Trophoblast cell (in vitro differentiated cells and primary cell): ENCODE results near the gene NLGN2. TPM values are rescaled to one million over a fixed set of nuclear protein-coding genes. Genes with fewer than 3 reads are reported as not detected.
"Not testable (repeated sequence)": the region's sequence is repeated elsewhere in the genome, so short reads cannot be mapped to it uniquely, and the experiment has no call there.

Source experiments
- DNase-seq, 2 donors: peaks; one replicate each; pipeline ENCODE4 v3.0.0-alpha.2; 2016
- H2AFZ ChIP-seq: 2 replicates; pipeline ENCODE4 v1.6.1; 2013; ENCODE audit warnings: low read length, moderate library complexity, mild to moderate bottlenecking; ENCODE audit not compliant: insufficient read depth, poor library complexity
- H2AK5ac ChIP-seq: 2 replicates; pipeline ENCODE4 v1.6.1; 2013; ENCODE audit warnings: mild to moderate bottlenecking, low read length
- H2BK120ac ChIP-seq: 2 replicates; pipeline ENCODE4 v1.6.1; 2013; ENCODE audit warnings: low read length, mild to moderate bottlenecking, moderate library complexity; ENCODE audit not compliant: insufficient read depth, poor library complexity
- H2BK12ac ChIP-seq: 2 replicates; pipeline ENCODE4 v1.6.1; 2013; ENCODE audit warnings: mild to moderate bottlenecking, low read length, moderate library complexity
- H2BK5ac ChIP-seq: 2 replicates; pipeline ENCODE4 v1.6.1; 2013; ENCODE audit warnings: low read length, low read depth, moderate library complexity, mild to moderate bottlenecking; ENCODE audit not compliant: poor library complexity
- H3K14ac ChIP-seq: 2 replicates; pipeline ENCODE4 v1.6.1; 2013; ENCODE audit warnings: mild to moderate bottlenecking, low read length
- H3K18ac ChIP-seq: 2 replicates; pipeline ENCODE4 v1.6.1; 2013; ENCODE audit warnings: mild to moderate bottlenecking, low read length
- H3K23ac ChIP-seq: 2 replicates; pipeline ENCODE4 v1.6.1; 2013; ENCODE audit warnings: low read length
- H3K27ac ChIP-seq: 2 replicates; pipeline ENCODE4 v1.5.1; 2013; ENCODE audit warnings: low read depth, mild to moderate bottlenecking, inconsistent platforms, low read length, moderate library complexity
- H3K27me3 ChIP-seq: 2 replicates; pipeline ENCODE4 v1.6.1; 2013; ENCODE audit warnings: inconsistent platforms, mild to moderate bottlenecking, low read length, moderate library complexity; ENCODE audit not compliant: insufficient read depth
- H3K36me3 ChIP-seq, 2 experiments: 1 replicate in 1 of 2; 2 replicates in 1 of 2; pipeline ENCODE4 v1.6.1; 2013; ENCODE audit warnings: low read length in 2 of 2, mild to moderate bottlenecking in 2 of 2, moderate library complexity in 1 of 2; ENCODE audit not compliant: insufficient read depth in 2 of 2, control insufficient read depth in 1 of 2
- H3K4ac ChIP-seq: 2 replicates; pipeline ENCODE4 v1.6.1; 2013; ENCODE audit warnings: low read depth, mild to moderate bottlenecking, low read length, moderate library complexity
- H3K4me1 ChIP-seq, 2 experiments: 1 replicate in 1 of 2; 2 replicates in 1 of 2; pipeline ENCODE4 v1.6.1; 2013; ENCODE audit warnings: low read length in 2 of 2, mild to moderate bottlenecking in 2 of 2, moderate library complexity in 1 of 2; ENCODE audit not compliant: insufficient read depth in 2 of 2, control insufficient read depth in 1 of 2
- H3K4me2 ChIP-seq: 2 replicates; pipeline ENCODE4 v1.6.1; 2013; ENCODE audit warnings: inconsistent platforms, mild to moderate bottlenecking, low read length, moderate library complexity
- H3K4me3 ChIP-seq: 2 replicates; pipeline ENCODE4 v1.5.1; 2013; ENCODE audit warnings: mild to moderate bottlenecking, low read depth, low read length, inconsistent platforms
- H3K79me1 ChIP-seq: one replicate; pipeline ENCODE4 v1.6.1; 2013; ENCODE audit warnings: low read length
- H3K79me2 ChIP-seq: 2 replicates; pipeline ENCODE4 v1.6.1; 2013; ENCODE audit warnings: low read length, mild to moderate bottlenecking; ENCODE audit not compliant: control insufficient read depth, insufficient read depth, poor library complexity
- H3K9ac ChIP-seq: 2 replicates; pipeline ENCODE4 v1.6.1; 2013; ENCODE audit warnings: mild to moderate bottlenecking, low read length
- H3K9me3 ChIP-seq: 2 replicates; pipeline ENCODE4 v1.6.1; 2013; ENCODE audit warnings: low read depth, mild to moderate bottlenecking, control low read depth, inconsistent platforms, low read length; ENCODE audit not compliant: insufficient read depth
- H4K12ac ChIP-seq: 2 replicates; pipeline ENCODE4 v1.6.1; 2013; ENCODE audit warnings: low read depth, mild to moderate bottlenecking, low read length, moderate library complexity
- H4K8ac ChIP-seq: 2 replicates; pipeline ENCODE4 v1.6.1; 2013; ENCODE audit warnings: low read depth, mild to moderate bottlenecking, low read length, moderate library complexity
- H4K91ac ChIP-seq: one replicate; pipeline ENCODE4 v1.6.1; 2013; ENCODE audit warnings: low read depth, mild to moderate bottlenecking, low read length, moderate library complexity
- WGBS: extraction: QIAGEN DNeasy Blood & Tissue Kit; methylation state at CpG from one replicate; pipeline ENCODE4 v1.1.7; 2013; ENCODE audit warnings: missing lambda C conversion rate; ENCODE audit not compliant: insufficient read length, insufficient coverage; ENCODE audit errors: extremely low coverage; 5-methylcytosine and 5-hydroxymethylcytosine counted together
- polyA plus RNA-seq: library from polyadenylated mRNA; stranded (reverse); fragments of 200-250 nt; gene quantifications from 2 replicates; pipeline ENCODE4 v1.2.3, GENCODE V29; 2013

Gene NLGN2
- polyA plus RNA-seq, result 25.8 and 25.9 TPM in 2 replicates

GRCh38 chr17:7407485-7408251 lies at the start of gene NLGN2:
Gene NLGN2, plus strand, starts transcription at chr17:7407845. Its CDS starts 411 bp downstream, at chr17:7408256.
- H3K18ac ChIP-seq, result no peak within 1 kb of the TSS
- H3K23ac ChIP-seq, result no peak within 1 kb of the TSS
- H2AK5ac ChIP-seq, result no peak within 1 kb of the TSS
- no peak within 1 kb of the TSS for H4K8ac ChIP-seq
- H3K27ac ChIP-seq, result no peak within 1 kb of the TSS
- H3K27me3 ChIP-seq, result no peaks in the 10 kb centered on the region
- H2BK12ac ChIP-seq, result no peak within 1 kb of the TSS
- no peak within 1 kb of the TSS for H2AFZ ChIP-seq
- H3K4me2 ChIP-seq, result no peak within 1 kb of the TSS
- H3K4me3 ChIP-seq, result no peak within 1 kb of the TSS
- no peak within 1 kb of the TSS for H2BK5ac ChIP-seq
- no peak within 1 kb of the TSS for H4K91ac ChIP-seq
- no peak within 1 kb of the TSS for H4K12ac ChIP-seq
- no peak within 1 kb of the TSS for H2BK120ac ChIP-seq
- peaks cover 3% of the 10 kb centered on the region for H3K79me2 ChIP-seq
- H3K36me3 ChIP-seq, result peaks cover 17 to 18% of the 10 kb centered on the region in 2 experiments
- no peak within 1 kb of the TSS for H3K4ac ChIP-seq
- peak in 1 of 2 donors; percentile 15 for DNase-seq
- no CpG with 5 or more reads among the region's 12 CpGs for WGBS
- no peaks in the 10 kb centered on the region for H3K9me3 ChIP-seq
- peaks cover 4 to 12% of the 10 kb centered on the region in 2 experiments for H3K4me1 ChIP-seq
- H3K14ac ChIP-seq, result no peak within 1 kb of the TSS
- peaks cover 15% of the 10 kb centered on the region for H3K79me1 ChIP-seq
- no peak within 1 kb of the TSS for H3K9ac ChIP-seq

GRCh38 chr17:7361906-7362305 lies 45.7 kb upstream of the NLGN2 start:
- WGBS, result no CpG with 5 or more reads among the region's 3 CpGs

GRCh38 chr17:7363311-7363710 lies 44.3 kb upstream of the NLGN2 start:
- no peak overlapping the region for H3K4ac ChIP-seq
- no peak overlapping the region for H3K4me2 ChIP-seq
- H3K36me3 ChIP-seq, result no peaks in the 10 kb centered on the region
- no peaks in the 10 kb centered on the region for H3K9me3 ChIP-seq
- H4K91ac ChIP-seq, result no peak overlapping the region
- DNase-seq, result peak; percentile 88 to 97
- no peaks in the 10 kb centered on the region for H3K27me3 ChIP-seq
- H2BK120ac ChIP-seq, result no peak overlapping the region
- no peak overlapping the region for H2BK5ac ChIP-seq
- no peaks in the 10 kb centered on the region for H3K79me2 ChIP-seq
- no CpG with 5 or more reads among the region's 6 CpGs for WGBS
- no peak overlapping the region for H3K23ac ChIP-seq
- H3K4me3 ChIP-seq, result no peak overlapping the region
- H3K14ac ChIP-seq, result no peak overlapping the region
- H4K8ac ChIP-seq, result no peak overlapping the region
- H4K12ac ChIP-seq, result no peak overlapping the region
- H3K79me1 ChIP-seq, result no peaks in the 10 kb centered on the region
- H3K18ac ChIP-seq, result no peak overlapping the region
- H3K27ac ChIP-seq, result no peak overlapping the region
- H3K4me1 ChIP-seq, result no peaks in the 10 kb centered on the region
- no peak overlapping the region for H2AK5ac ChIP-seq
- H2BK12ac ChIP-seq, result no peak overlapping the region
- H3K9ac ChIP-seq, result no peak overlapping the region
- H2AFZ ChIP-seq, result no peak overlapping the region

More at GRCh38 chr17:7361906-7362305, 45.7 kb upstream of the NLGN2 start:
- Histone ChIP-seq H2BK12ac (no peak overlapping the region), H3K4me2 (no peak overlapping the region), H3K18ac (no peak overlapping the region), H2AFZ (no peak overlapping the region), H3K79me1 (no peaks in the 10 kb centered on the region), H2AK5ac (no peak overlapping the region), H3K4me1 (no peaks in the 10 kb centered on the region), H3K14ac (no peak overlapping the region), H2BK5ac (no peak overlapping the region), H4K8ac (no peak overlapping the region), H3K4ac (no peak overlapping the region), H3K36me3 (no peaks in the 10 kb centered on the region), H3K27ac (no peak overlapping the region), H3K9ac (no peak overlapping the region), H2BK120ac (no peak overlapping the region), H3K4me3 (no peak overlapping the region), H3K27me3 (no peaks in the 10 kb centered on the region), H3K23ac (no peak overlapping the region), H4K12ac (no peak overlapping the region), H3K79me2 (no peaks in the 10 kb centered on the region), H3K9me3 (no peaks in the 10 kb centered on the region), H4K91ac (no peak overlapping the region)
- DNase-seq, result no peak

- not testable (repeated sequence) for H3K79me2 ChIP-seq, H2BK5ac ChIP-seq, H2BK12ac ChIP-seq, H3K4me3 ChIP-seq, H3K27ac ChIP-seq, H3K18ac ChIP-seq, H2AK5ac ChIP-seq, H2AFZ ChIP-seq, H2BK120ac ChIP-seq, H3K4me2 ChIP-seq, H3K9me3 ChIP-seq, H3K4me1 ChIP-seq, H3K14ac ChIP-seq, H3K27me3 ChIP-seq, H3K36me3 ChIP-seq, H3K9ac ChIP-seq, H3K79me1 ChIP-seq, DNase-seq, H3K4ac ChIP-seq, H4K12ac ChIP-seq, H4K91ac ChIP-seq, H3K23ac ChIP-seq, H4K8ac ChIP-seq
- no CpG with 5 or more reads among the region's 7 CpGs for WGBS
These were observed 41.7 kb upstream of the NLGN2 start for GRCh38 chr17:7365963-7366362.
